Fibroblast of lung (primary cell): Measurements from ENCODE around the gene SLX1A.

Experiments used
- EZH2 ChIP-seq: IDR thresholded peaks from 2 replicates; pipeline ENCODE4 v1.5.1; 2012; ENCODE audit warnings: low read length, control low read depth, mild to moderate bottlenecking; ENCODE audit errors: missing control alignments
- TF ChIP-seq, protein P1 (sequence below), 2 donors: IDR thresholded peaks in 1 of 2; conservative IDR thresholded peaks in 1 of 2; 1 replicate in 1 of 2; 2 replicates in 1 of 2; pipeline ENCODE4 v1.5.1; 2011 to 2012; ENCODE audit warnings: low read length in 2 of 2, control low read depth in 1 of 2, inconsistent platforms in 1 of 2, low read depth in 1 of 2, mild to moderate bottlenecking in 1 of 2

DNA sequence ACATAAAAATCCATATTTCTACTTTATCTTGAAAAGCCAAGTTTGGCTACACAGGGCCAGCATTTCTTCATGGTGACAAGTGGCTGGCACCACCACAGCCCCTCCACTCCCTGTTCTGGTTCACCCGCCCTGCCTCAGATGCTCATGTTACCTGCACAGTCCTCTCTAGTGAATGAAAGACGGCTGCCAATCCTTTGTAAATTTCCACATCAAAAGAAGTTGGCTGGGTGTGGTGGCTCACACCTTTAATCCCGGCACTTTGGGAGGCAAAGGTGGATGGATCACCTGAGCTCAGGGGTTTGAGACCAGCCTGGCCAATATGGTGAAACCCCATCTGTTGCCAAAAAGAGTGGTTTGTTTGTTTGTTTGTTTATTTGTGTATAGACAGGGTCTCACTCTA lies 30.1 kb upstream of the SLX1A start:
- no peak for TF ChIP-seq EZH2
- TF ChIP-seq, protein P1, sequence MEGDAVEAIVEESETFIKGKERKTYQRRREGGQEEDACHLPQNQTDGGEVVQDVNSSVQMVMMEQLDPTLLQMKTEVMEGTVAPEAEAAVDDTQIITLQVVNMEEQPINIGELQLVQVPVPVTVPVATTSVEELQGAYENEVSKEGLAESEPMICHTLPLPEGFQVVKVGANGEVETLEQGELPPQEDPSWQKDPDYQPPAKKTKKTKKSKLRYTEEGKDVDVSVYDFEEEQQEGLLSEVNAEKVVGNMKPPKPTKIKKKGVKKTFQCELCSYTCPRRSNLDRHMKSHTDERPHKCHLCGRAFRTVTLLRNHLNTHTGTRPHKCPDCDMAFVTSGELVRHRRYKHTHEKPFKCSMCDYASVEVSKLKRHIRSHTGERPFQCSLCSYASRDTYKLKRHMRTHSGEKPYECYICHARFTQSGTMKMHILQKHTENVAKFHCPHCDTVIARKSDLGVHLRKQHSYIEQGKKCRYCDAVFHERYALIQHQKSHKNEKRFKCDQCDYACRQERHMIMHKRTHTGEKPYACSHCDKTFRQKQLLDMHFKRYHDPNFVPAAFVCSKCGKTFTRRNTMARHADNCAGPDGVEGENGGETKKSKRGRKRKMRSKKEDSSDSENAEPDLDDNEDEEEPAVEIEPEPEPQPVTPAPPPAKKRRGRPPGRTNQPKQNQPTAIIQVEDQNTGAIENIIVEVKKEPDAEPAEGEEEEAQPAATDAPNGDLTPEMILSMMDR (conservative IDR thresholded peaks at IDR 0.05 in 1 of 2, IDR thresholded peaks at IDR 0.05 in 1 of 2; ENCODE audit: low read depth in 1 of 2, low read length in 2 of 2) = no peak
